HL-60/S4 treated with retinoic acid at 250 ng/mL for 4 days and 3 days (cell line): ENCODE results near the gene LXN.
"Not testable (repeated sequence)": the region's sequence is repeated elsewhere in the genome, so short reads cannot be mapped to it uniquely, and the experiment has no call there.

Experiments
- in situ Hi-C: fragments of 300-500 bp; cut with MboI; formaldehyde crosslinking; loops from 2 replicates; pipeline ENCODE4 v1.7.0; 2022; ENCODE audit warnings: low sequenced_read_pairs

The LXN gene, protein sequence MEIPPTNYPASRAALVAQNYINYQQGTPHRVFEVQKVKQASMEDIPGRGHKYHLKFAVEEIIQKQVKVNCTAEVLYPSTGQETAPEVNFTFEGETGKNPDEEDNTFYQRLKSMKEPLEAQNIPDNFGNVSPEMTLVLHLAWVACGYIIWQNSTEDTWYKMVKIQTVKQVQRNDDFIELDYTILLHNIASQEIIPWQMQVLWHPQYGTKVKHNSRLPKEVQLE

DNA sequence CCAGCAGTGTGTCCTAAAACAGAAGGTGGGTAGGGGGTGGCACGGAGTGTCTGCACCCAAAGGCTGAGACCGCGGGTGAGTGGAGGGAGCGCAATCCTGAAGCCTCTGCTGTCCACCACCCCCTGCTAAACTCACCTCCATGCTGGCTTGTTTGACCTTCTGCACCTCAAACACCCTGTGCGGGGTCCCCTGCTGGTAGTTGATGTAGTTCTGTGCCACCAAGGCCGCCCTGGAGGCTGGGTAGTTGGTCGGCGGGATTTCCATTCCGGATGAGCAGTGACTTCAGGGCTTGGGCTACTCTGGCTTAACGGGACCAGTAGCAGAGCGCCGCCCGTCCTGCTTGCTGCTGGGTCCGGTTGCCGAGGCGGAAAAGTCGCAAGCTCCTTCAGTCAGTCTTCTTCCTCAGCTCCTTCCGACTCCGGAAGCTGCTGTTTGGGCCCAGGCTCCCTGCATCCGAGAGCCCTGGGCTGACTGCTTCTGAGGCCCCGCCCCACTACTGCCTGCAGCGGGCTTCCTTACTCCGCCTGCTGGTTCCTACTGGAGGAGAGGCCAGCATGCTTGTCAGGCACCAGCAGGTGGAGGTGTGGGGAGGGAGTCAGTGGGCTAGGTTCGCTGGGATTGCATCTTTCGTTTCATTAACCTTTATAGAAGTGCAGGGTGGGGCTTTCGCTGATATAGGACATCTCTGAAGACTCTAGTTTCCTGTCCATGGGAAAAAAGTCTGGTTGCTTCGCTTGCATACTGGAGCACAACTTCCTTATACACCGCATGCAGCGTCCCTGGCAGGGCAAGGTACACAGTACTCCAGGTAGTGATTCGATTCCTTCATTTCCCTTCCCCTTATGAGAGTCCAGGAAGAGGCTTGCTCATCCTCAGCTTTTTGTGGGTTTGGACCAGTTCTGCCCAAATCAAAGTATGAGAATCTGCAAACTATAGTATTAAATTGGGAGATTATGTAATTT is at the start of gene LXN:
Gene LXN (minus strand): TSS at position 434 of the 962 bp plus-strand sequence. CDS start 170 bp downstream, at position 264.
- in situ Hi-C loops, result no loop called here

DNA sequence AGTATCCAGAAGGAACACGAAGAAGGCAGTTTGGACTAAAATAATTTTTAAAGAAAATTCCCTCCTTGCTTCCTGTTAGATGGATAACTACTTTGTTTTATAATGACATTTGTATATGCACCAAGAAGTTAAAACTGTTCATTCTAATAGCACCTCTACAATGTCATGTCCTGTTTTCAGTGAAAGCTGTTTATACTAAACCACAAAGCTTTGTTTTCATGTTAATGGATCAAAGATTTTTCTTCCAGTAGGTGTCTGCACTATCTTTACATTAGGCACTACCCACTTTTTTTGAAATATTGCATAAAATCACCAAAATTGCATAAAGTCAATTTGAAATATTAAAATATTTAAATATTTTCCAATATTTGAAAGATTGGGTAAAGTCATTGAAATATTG is 49.7 kb upstream of the LXN start:
- in situ Hi-C loops, result no loop called here

DNA sequence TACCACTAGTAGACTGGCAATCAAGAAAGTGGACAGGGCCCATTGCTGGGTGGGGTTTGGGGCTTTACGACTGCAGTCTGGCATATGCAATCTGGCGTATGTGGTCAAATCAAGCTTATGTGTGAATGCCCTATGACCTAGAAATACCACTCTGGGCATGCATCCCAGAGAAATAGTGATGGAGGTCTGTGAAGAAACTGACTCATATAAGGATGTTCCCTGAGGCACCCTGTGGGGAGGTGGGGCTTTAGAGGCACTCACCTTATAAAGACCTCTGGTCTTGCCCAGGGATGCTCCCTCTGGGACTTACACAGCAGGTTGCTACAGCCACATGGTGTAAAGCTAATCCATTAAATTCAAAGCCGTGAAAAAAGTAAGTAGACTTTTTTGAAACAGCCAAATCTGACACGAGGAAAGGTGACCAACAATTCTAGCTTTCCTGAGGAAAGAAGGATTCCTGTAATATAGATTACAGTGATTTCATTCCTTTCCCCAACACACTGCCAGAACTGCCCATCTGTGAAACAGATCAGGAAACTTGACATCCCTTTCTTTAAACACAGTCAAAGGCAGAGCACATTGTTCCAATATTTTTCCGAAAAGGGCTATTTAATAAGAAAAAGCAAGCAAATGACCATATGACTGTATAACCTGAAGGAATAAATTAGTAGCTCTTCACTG is 46.2 kb upstream of the LXN start:
- in situ Hi-C loops, result no loop called here

DNA sequence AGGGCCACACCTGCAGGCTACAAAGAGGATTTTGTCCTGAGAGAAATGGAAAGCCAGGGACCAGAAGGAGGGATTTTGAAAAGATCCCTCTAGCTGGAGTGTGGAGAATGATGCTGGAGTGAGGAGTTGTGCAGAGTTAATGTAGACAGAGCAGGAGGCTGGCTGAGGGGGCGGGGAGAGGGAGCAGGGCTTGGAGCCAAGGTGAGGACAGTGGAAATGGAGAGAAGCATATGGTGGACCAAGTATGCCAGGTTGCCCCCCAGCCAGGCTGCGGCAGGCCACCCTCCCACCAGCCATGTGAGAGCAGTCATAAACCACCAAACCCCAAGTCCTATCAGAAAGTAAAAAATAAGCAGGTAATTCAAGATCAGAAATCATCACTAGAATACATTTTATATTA is 45.1 kb upstream of the LXN start:
- in situ Hi-C loops, result no loop called here

DNA sequence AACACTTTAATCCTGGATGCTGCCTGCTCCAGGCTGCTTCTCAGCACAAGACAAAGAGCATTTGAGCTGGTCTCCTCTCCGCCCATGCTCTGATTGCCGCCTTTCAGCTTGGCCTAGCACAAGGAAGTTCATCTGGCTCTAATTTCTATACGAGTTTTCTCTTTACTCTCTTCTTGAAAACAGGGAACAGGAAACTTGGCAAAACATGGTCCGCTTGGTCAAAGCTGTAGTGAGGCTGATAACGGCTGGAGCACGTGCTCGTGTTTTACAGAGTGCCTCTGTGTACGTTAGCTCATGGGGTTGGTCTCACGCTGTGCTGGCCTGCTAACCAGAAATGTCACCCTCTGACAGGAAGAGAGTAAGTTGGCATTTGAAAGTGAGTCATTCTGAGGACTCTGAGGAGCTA is 40.6 kb upstream of the LXN start:
- in situ Hi-C loops, result no loop called here

DNA sequence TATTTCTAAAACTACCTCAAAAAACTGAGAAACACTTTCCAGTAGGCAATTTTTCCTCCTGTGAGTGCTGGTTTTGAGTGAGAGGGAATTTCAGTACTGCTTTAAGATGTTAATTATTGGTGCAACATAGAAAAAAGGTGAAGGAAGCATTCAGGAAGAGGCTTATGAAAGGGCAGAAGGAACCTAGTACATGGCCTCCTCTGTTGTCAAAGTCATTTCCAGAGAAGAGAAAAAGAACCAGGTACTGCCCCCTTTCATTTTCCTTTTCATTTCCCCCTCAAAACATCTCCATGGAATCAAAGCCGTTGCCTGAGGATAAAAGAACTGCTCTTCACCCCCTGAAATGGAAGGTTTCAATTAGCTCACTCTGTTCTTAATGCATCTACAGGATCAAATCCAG is 40.0 kb upstream of the LXN start:
- in situ Hi-C loops, result no loop called here

DNA sequence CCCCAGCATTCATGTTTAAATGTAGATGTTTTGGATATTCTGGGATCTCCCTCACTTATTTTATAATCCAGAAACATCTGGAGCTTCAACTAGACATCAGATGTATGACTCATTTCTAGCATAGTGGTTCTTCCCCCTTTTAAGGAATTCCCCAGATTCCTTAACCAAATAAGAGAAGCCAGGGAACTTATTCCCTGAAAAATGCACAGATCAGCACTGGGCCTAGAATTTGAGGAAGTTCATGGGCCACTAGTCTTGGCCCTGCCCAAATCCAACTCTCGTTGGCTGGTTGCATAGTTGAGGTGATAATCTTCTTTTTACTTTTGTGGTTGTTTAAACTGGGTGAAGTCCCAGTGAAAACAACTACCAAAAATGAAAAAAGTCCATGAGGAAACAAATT is 39.4 kb upstream of the LXN start:
- in situ Hi-C loops, result no loop called here

DNA sequence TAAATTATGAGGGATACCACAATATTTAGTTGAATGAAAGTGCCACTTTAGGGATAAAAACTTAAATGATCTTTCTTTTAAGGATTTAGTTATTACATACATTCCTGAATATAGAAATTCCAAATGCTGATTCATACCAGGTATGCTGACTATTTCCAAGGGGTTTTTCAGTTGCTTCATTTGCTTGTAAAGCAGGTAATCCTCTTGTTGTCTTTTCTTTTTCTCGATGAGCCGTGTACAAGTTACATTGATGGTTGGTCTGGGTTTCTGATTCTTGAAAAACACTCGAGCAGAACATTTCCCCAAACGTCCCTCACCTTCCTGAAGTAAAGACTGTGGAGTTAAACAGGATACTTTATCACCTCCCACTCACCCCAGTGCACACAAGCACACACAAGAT is 38.2 kb upstream of the LXN start:
- in situ Hi-C loops, result no loop called here

DNA sequence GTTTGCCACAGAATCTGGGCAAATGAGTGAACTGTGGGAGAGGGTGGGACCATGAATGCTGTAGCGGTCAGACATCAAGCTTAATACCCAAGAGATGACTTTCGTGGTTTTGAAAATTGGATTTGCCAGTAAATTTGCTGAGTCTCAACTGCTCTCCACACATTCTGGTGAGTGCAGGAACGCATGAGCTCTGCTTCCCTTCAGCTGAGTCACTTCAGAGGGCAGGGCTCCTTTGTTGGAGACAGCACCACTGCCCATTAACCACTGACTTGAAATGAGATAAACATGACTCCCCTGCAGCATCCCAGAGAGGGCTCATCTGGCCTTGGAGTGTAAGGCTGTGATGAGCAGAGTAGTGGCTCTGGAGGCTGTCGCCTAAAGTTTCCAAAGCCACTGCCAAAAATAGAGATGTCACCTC is 37.2 kb upstream of the LXN start:
- in situ Hi-C loops, result no loop called here

DNA sequence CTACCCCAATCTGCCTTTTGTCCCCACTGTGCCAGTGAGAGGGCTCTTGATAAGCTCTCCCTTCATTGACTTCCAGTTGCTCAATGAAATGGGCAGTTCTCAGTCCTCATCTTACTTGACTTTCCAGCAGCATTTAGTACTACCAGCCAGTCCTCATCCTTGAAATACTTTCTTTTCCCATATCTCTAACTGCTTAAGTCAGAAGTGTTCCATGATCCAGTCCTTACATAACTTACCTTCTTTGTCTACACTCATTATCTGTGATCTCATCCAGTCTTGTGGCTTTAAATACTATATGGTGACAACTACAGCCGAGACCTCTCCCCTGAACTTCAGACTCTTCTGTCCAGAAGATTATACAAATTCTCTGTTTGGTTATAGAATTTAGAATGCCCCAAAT is 31.1 kb upstream of the LXN start:
- in situ Hi-C loops, result no loop called here

DNA sequence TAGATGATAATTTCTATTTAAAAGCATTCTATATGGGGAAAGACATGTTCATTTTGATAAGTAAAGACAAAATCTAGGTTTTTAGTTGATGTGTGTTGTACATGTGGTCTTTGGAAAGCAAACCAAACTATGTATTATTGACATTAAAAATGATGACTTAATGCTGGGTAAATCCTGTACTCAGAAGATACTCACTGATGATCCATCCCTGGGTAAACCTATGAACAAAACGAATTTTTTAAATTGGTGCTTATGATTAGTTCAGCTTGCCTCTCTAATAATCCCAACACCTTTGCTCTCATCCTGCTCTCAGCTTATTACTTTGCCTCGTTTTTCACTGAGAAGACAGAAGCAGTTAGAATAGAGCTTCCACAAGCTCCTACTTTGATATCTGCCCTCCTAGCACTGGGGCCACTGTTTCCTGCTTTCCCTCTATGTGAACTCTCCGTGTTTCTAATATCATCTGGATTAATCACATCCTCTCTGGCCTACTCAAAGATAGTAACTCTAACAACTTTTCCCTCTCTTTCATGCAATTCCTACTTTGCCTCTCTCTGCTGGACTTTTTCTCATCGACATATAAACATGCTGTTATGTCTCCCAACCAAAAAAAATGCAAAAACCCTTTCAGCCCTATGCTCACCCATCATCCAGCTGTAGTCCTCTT is 30.5 kb upstream of the LXN start:
- in situ Hi-C loops, result no loop called here

DNA sequence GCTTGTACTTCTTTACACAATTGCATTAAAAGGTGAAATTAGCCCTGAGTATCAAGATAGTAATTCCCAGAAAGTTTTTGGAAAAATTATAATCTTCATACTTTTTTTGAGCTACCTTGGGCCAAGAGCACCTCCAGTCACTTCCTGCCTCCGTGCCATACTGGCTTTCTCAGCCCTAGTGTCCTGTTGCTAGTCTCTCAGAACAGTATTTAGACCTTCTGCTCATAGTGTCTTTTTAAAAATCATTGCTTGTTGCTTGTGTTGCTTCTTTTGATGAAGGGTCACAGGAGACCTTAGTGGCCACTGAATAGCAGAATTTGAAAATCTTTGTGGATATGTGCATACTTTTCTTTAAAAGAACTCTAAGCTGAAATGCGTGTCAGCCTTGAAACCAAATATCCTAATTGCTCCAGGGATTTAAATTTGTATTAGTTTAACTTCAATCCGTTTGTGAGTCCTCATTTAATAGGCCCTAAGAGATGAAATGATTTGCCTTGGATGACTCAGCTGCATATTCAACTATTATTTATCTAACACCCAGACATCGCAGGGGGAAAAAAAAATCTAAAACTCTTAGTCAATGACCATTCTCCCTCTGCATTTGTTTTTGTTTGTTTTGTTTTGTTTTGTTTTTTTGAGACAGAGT is 29.1 kb upstream of the LXN start:
- in situ Hi-C loops, result no loop called here

DNA sequence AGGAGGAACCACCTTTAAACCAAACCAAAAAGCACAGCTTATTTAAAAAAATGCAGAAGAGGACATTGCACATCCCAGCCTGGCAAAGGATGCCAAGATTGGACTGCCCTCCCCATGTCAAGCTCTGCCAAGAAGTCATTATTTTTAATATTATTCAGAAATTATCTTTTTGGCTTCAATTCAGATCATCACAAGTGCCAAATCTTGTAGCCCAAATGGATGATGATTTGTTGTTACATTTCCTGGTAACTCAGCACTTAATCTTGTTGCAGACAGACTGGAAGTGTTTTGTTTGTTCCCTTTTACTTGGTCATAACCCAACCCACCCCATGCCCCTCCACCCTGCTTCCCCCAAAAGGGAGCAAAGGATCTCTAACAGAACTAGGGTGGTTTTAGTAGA is 28.1 kb upstream of the LXN start:
- in situ Hi-C loops, result no loop called here

DNA sequence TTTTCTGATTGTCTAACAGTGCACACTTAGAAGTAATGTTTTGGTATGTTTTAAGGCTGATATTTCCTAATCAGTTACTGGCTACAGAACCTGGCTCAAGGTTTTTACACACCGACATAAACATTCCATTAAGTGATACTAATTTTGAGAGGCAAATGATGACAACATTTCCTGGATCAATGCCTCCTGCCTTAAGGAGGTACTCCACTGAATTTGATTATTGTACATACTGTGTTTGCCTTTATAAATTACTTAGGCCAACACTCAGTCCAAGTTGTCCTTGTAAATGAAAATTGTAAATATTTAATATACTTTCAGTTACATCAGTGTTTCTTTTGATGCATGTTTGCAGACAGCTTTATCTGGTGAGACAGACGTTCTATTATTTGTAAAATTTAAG is 24.2 kb upstream of the LXN start:
- in situ Hi-C loops, result no loop called here

DNA sequence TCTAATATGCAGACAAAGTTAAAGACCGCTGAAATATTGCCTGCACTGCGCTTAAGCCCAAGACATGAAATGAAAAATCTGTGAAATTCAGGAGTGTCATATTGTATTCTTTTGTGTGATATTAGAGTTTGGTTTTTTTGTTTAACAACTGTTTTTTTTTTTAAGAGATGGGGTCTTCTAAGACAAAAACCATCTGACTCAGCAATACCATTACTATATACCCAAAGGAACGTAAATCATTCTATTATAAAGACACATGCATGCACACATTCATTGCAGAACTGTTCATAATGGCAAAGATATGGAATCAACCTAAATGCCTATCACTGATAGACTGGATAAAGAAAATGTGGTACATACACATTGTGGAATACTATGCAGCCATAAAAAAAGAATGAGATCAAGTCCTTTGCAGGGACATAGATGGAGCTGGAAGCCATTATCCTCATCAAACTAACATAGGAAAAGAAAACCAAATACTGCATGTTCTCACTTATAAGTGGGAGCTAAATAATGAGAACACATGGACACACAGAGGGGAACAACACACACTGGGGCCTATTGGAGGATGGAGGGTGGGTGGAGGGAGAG is 21.5 kb upstream of the LXN start:
- in situ Hi-C loops, result not testable (repeated sequence)

DNA sequence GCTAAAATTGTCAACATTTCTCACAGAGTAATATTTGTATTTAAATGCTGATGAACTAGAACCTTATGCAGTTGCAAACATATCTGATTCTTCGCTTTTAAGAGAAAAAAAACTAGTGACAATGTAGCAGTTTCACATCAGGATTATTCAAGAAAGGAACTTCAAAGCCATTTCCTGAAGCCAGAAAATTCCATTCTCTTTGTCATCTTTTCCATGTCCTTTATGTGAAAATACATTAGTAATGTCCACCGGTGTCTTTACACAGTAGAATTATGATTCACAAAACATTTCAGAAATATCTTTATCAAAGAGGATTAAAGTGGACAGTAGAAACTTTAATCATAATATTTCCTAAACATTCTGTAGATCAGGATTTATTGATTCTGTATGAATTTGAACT is 12.7 kb upstream of the LXN start:
- in situ Hi-C loops, result no loop called here

DNA sequence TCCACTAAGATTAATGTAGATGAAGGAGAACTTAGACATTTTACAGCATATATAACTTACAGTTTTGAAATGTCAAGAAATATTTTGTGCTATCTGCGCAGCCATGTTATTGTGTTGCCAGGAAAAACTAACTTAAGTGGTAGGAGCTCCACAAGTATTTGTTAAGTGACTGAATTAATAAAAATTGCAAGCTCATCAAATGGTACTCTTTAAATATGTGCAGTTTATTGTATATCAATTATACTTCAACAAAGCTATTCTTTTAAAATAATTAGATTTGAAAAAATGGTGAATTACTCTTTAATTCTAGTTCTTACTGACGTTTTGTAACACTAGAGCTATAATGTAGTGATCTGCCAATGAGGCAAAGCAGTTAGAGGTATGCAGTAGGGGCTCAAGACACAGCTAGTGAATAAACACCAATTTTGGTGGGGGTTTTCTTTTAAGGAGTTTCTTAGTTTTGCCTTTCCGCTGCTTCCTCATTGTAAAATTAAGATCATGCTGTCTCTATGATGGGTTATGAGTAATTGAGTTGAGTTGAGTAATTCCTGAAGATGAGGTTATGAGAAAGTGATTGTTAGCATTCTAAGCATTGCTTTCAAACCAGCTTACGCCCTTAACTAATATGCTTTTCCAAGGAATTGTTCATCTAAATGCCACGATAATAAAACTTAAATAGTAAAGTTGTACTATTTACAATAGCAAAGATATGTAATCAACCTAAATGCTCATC is 10.9 kb upstream of the LXN start:
- in situ Hi-C loops, result no loop called here

DNA sequence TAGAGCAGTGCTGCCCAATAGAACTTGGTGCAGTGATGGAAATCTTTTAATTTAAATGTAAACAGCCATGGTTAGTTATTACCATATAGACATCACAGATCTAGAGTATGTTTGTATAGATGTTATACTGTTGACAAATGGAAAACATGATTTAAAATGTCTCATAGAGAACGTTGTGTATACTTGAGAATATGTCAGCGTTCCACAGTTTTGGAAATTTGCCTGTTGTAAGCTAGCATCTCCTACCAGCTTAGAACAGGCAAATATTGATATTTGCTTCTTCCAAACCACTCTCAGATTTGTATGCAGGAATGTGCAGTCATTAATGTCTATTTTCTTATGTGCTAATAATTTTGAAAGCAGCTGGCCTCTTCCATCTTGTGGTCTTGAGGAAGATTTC is 8.4 kb upstream of the LXN start:
- in situ Hi-C loops, result no loop called here

DNA sequence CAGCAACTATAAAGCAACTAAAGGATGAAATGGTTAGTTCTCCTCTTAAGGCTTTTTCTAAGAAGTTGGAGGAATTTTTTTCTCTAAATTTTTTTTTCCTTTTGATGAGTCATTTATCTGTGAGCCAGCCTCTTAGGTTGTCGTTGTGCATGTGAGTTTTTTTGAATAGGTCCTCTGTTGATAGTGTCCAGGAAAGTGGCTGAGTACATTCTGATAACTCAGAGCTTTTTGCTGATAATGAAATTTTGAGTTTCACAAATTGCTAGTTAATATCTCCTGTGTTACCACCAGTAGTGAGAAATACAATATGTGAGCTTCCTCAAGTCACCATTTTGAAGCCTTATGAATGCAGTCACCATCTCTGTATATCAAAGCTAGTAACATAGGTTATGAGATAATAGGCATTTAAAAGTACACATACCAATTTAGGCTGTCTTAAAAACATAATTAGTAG is 7.1 kb upstream of the LXN start:
- in situ Hi-C loops, result no loop called here

DNA sequence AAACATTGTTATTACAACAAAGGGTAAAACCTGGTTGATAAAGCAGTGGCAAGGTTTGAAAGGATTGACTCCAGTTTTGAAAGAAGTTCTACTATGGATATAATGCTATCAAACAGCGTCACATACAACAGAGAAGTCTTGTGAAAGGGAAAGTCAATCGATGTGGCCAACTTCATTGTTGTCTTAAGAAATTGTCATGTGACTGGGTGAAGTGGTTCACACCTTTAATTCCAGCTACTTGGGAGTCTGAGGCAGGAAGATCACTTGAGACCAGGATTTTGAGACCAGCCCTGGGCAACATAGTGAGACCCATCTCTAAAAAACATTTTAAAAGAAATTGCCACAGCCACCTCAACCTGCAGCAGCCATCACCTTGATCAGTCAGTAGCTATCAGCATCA is 6.2 kb upstream of the LXN start:
- in situ Hi-C loops, result no loop called here
